HL-60/S4 (cell line): Measurements from ENCODE around the gene OPCML.

Experiments used
- in situ Hi-C: fragments of 300-500 bp; cut with MboI; formaldehyde crosslinking; loops from 2 replicates; pipeline ENCODE4 v1.14.3; 2022; ENCODE audit warnings: low sequenced_read_pairs

Gene OPCML

GRCh38 chr11:132872211-132872610, 660.1 kb downstream of the OPCML start:
- in situ Hi-C loops: no loop called here

- in situ Hi-C loops: no loop called here
Measured at GRCh38 chr11:132866783-132867545, 665.3 kb downstream of the OPCML start.

GRCh38 chr11:132865623-132866022, 666.7 kb downstream of the OPCML start:
- in situ Hi-C loops: no loop called here

- in situ Hi-C loops: no loop called here
Measured at GRCh38 chr11:132864811-132865576, 667.3 kb downstream of the OPCML start.

GRCh38 chr11:132862933-132863332, 669.4 kb downstream of the OPCML start:
- in situ Hi-C loops: no loop called here

GRCh38 chr11:132862137-132862536, 670.2 kb downstream of the OPCML start:
- in situ Hi-C loops: no loop called here

GRCh38 chr11:132859306-132859705, 673.0 kb downstream of the OPCML start:
- in situ Hi-C loops: no loop called here

- in situ Hi-C loops: no loop called here
Measured at GRCh38 chr11:132858223-132858622, 674.1 kb downstream of the OPCML start.

GRCh38 chr11:132856032-132856431, 676.3 kb downstream of the OPCML start:
- in situ Hi-C loops: no loop called here

- in situ Hi-C loops: no loop called here
Measured at GRCh38 chr11:132855516-132855915, 676.8 kb downstream of the OPCML start.

- in situ Hi-C loops: no loop called here
Measured at GRCh38 chr11:132853886-132854285, 678.4 kb downstream of the OPCML start.

GRCh38 chr11:132852361-132852760, 679.9 kb downstream of the OPCML start:
- in situ Hi-C loops: no loop called here

GRCh38 chr11:132851247-132851646, 681.1 kb downstream of the OPCML start:
- in situ Hi-C loops: no loop called here

GRCh38 chr11:132850266-132850665, 682.0 kb downstream of the OPCML start:
- in situ Hi-C loops: no loop called here

GRCh38 chr11:132848336-132848735, 684.0 kb downstream of the OPCML start:
- in situ Hi-C loops: no loop called here

GRCh38 chr11:132846075-132846474, 686.2 kb downstream of the OPCML start:
- in situ Hi-C loops: no loop called here

- in situ Hi-C loops: no loop called here
Measured at GRCh38 chr11:132844956-132845696, 687.2 kb downstream of the OPCML start.

- in situ Hi-C loops: no loop called here
Measured at GRCh38 chr11:132840660-132841059, 691.6 kb downstream of the OPCML start.

- in situ Hi-C loops: no loop called here
Measured at GRCh38 chr11:132840191-132840590, 692.1 kb downstream of the OPCML start.

GRCh38 chr11:132839236-132839945, 692.9 kb downstream of the OPCML start:
- in situ Hi-C loops: no loop called here

GRCh38 chr11:132838627-132839026, 693.7 kb downstream of the OPCML start:
- in situ Hi-C loops: no loop called here
